SU-DHL-6 (cell line): ENCODE measurements around the gene DISP1.

Experiments used
- H2AFZ ChIP-seq: fragments of 200-600 bp; sonication (generic); 2 replicates; pipeline ENCODE4 v1.6.1; 2014; ENCODE audit warnings: low read depth, mild to moderate bottlenecking, moderate library complexity, mixed read lengths, antibody characterized with exemption, low read length; ENCODE audit not compliant: severe bottlenecking
- H3F3A ChIP-seq: fragments of 200-600 bp; shearing (Covaris generic); 2 replicates; pipeline ENCODE4 v1.6.0; 2016; ENCODE audit warnings: antibody characterized with exemption, mild to moderate bottlenecking; ENCODE audit not compliant: insufficient read depth
- H3K27ac ChIP-seq: fragments of 200-600 bp; sonication (generic); 2 replicates; pipeline ENCODE4 v1.5.1; 2016; ENCODE audit warnings: low read depth, mild to moderate bottlenecking, low read length, moderate library complexity, mixed read lengths
- H3K27me3 ChIP-seq: fragments of 200-600 bp; sonication (generic), shearing (Covaris generic); 2 replicates; pipeline ENCODE4 v1.6.0; 2014; ENCODE audit warnings: mild to moderate bottlenecking, low read length
- H3K36me3 ChIP-seq: fragments of 200-600 bp; sonication (generic); 2 replicates; pipeline ENCODE4 v1.6.1; 2014; ENCODE audit warnings: mild to moderate bottlenecking, low read length, mixed read lengths
- H3K4me2 ChIP-seq: fragments of 300-600, 200-600 bp; shearing (Covaris generic), sonication (generic); 2 replicates; pipeline ENCODE4 v1.6.0; 2014; ENCODE audit warnings: low read length, low read depth, mild to moderate bottlenecking; ENCODE audit not compliant: poor library complexity, severe bottlenecking
- H3K4me3 ChIP-seq: fragments of 200-600 bp; sonication (generic); 2 replicates; pipeline ENCODE4 v1.5.1; 2014; ENCODE audit warnings: antibody characterized with exemption, low read length, mild to moderate bottlenecking, mixed read lengths; ENCODE audit not compliant: insufficient read depth, poor library complexity, severe bottlenecking
- H3K79me2 ChIP-seq: fragments of 200-600 bp; sonication (generic); 2 replicates; pipeline ENCODE4 v1.6.1; 2014; ENCODE audit warnings: mild to moderate bottlenecking, low read length, moderate library complexity; ENCODE audit not compliant: insufficient read depth
- H3K9ac ChIP-seq: fragments of 200-600 bp; sonication (generic); 2 replicates; pipeline ENCODE4 v1.7.0; 2014; ENCODE audit warnings: mild to moderate bottlenecking, low read length
- H3K9me2 ChIP-seq: fragments of 200-600 bp; sonication (generic); replicated peaks from 2 replicates; pipeline ENCODE4 v1.6.1; 2014; ENCODE audit warnings: low read length; ENCODE audit not compliant: insufficient read depth
- H3K9me3 ChIP-seq: fragments of 200-600 bp; sonication (generic); 2 replicates; pipeline ENCODE4 v1.6.1; 2014; ENCODE audit warnings: low read length, mixed read lengths; ENCODE audit not compliant: insufficient read depth
- H4K20me1 ChIP-seq: fragments of 200-600 bp; sonication (generic); 2 replicates; pipeline ENCODE4 v1.6.1; 2014; ENCODE audit warnings: low read depth, mild to moderate bottlenecking, antibody characterized with exemption, low read length, moderate library complexity, mixed read lengths
- CTCF ChIP-seq: fragments of 200-600 bp; sonication (generic); IDR thresholded peaks from one replicate; pipeline ENCODE4 v1.5.1; 2017; ENCODE audit warnings: antibody characterized with exemption, mild to moderate bottlenecking, low read length, moderate library complexity; ENCODE audit not compliant: insufficient read depth, poor library complexity, severe bottlenecking
- EZH2phosphoT487 ChIP-seq: fragments of 200-600 bp; sonication (generic), shearing (Covaris generic); conservative IDR thresholded peaks from 2 replicates; pipeline ENCODE4 v1.6.1; 2018; ENCODE audit warnings: mild to moderate bottlenecking, antibody characterized with exemption, low read length, moderate library complexity, mixed read lengths

DISP1 gene

GRCh38 chr1:222786121-222786520, 28.7 kb upstream of the DISP1 start:
- Histone ChIP-seq H3K9ac (no peak overlapping the region), H3K36me3 (no peaks in the 10 kb centered on the region), H3K27ac (no peak overlapping the region), H3K4me3 (no peak overlapping the region), H3K79me2 (no peaks in the 10 kb centered on the region), H3K9me3 (no peaks in the 10 kb centered on the region), H3K4me2 (no peak overlapping the region), H4K20me1 (no peaks in the 10 kb centered on the region), H3F3A (no peaks in the 10 kb centered on the region), H2AFZ (no peak overlapping the region), H3K27me3 (no peaks in the 10 kb centered on the region), H3K9me2 (no peaks in the 10 kb centered on the region)
- TF ChIP-seq EZH2phosphoT487 (no peak), CTCF (no peak)

- Histone ChIP-seq H3K4me3 (no peak overlapping the region), H3K27ac (no peak overlapping the region), H3K27me3 (no peaks in the 10 kb centered on the region), H3K36me3 (no peaks in the 10 kb centered on the region), H3K79me2 (no peaks in the 10 kb centered on the region), H3K9me2 (no peaks in the 10 kb centered on the region), H3K9me3 (no peaks in the 10 kb centered on the region), H3K9ac (no peak overlapping the region), H4K20me1 (no peaks in the 10 kb centered on the region), H2AFZ (no peak overlapping the region), H3F3A (no peaks in the 10 kb centered on the region), H3K4me2 (no peak overlapping the region)
- no peak for TF ChIP-seq CTCF
- no peak for TF ChIP-seq EZH2phosphoT487
Observed at GRCh38 chr1:222787729-222788128, 27.1 kb upstream of the DISP1 start.

- no peak overlapping the region for H3K9ac ChIP-seq
- H3K9me2 ChIP-seq: no peaks in the 10 kb centered on the region
- no peak for TF ChIP-seq EZH2phosphoT487
- TF ChIP-seq CTCF: no peak
- H3K27ac ChIP-seq: no peak overlapping the region
- H4K20me1 ChIP-seq: no peaks in the 10 kb centered on the region
- H3K79me2 ChIP-seq: no peaks in the 10 kb centered on the region
- H3F3A ChIP-seq: no peaks in the 10 kb centered on the region
- H3K4me2 ChIP-seq: no peak overlapping the region
- H2AFZ ChIP-seq: no peak overlapping the region
- H3K9me3 ChIP-seq: no peaks in the 10 kb centered on the region
- no peak overlapping the region for H3K4me3 ChIP-seq
- H3K27me3 ChIP-seq: no peaks in the 10 kb centered on the region
- no peaks in the 10 kb centered on the region for H3K36me3 ChIP-seq
Observed at GRCh38 chr1:222788402-222789156, 26.3 kb upstream of the DISP1 start.
